GM18519 (cell line): Measurements from ENCODE around the gene ANKRD13D.

Source experiments
- ATAC-seq: cut with Tn5 transposase; IDR thresholded peaks from one replicate; pipeline ENCODE4 v1.9.1; 2021; ENCODE audit warnings: mild to moderate bottlenecking, moderate library complexity; ENCODE audit not compliant: unreplicated experiment, low FRiP score

ANKRD13D gene

GRCh38 chr11:67272327-67273259 is 16.5 kb upstream of the ANKRD13D start:
- ATAC-seq, result no peak

- no peak for ATAC-seq
These were observed 15.7 kb upstream of the ANKRD13D start for GRCh38 chr11:67273260-67273990.

GRCh38 chr11:67274768-67275605 is 14.1 kb upstream of the ANKRD13D start:
- no peak for ATAC-seq

GRCh38 chr11:67275606-67276409 is 13.3 kb upstream of the ANKRD13D start:
- ATAC-seq, result no peak

- no peak for ATAC-seq
These were observed 12.3 kb upstream of the ANKRD13D start for GRCh38 chr11:67276781-67277230.

- peak; percentile 49 for ATAC-seq
These were observed 11.7 kb upstream of the ANKRD13D start for GRCh38 chr11:67277231-67277961.

- ATAC-seq, result no peak
These were observed 10.8 kb upstream of the ANKRD13D start for GRCh38 chr11:67278135-67278938.

GRCh38 chr11:67278939-67279588 is 10.0 kb upstream of the ANKRD13D start:
- no peak for ATAC-seq

- ATAC-seq, result no peak
These were observed 9.3 kb upstream of the ANKRD13D start for GRCh38 chr11:67279589-67280340.

- no peak for ATAC-seq
These were observed 8.7 kb upstream of the ANKRD13D start for GRCh38 chr11:67280341-67280787.

- no peak for ATAC-seq
These were observed 8.1 kb upstream of the ANKRD13D start for GRCh38 chr11:67280788-67281551.

- ATAC-seq, result no peak
These were observed 7.5 kb upstream of the ANKRD13D start for GRCh38 chr11:67281552-67282150.

GRCh38 chr11:67282155-67282875 is 6.8 kb upstream of the ANKRD13D start:
- ATAC-seq, result no peak

- ATAC-seq, result no peak
These were observed 6.2 kb upstream of the ANKRD13D start for GRCh38 chr11:67282876-67283371.

- no peak for ATAC-seq
These were observed 5.6 kb upstream of the ANKRD13D start for GRCh38 chr11:67283481-67283963.
